Renal cortex interstitium (tissue), 11 donors: Measurements from ENCODE around the gene ALG14. TPM values are rescaled to one million over a fixed set of nuclear protein-coding genes. Genes with fewer than 3 reads are reported as not detected.

Experiments used
- DNase-seq, 11 donors: peaks; one replicate each; pipeline ENCODE4 v3.0.0-alpha.2; 2013; ENCODE audit warnings: low read depth in 9 of 11, low spot score in 4 of 11; ENCODE audit errors: extremely low read depth in 1 of 11
- polyA plus RNA-seq, 3 donors: library from polyadenylated mRNA; unstranded; fragments of 120-200 nt; gene quantifications; one replicate each; pipeline ENCODE4 v1.2.1, GENCODE V29; 2013; ENCODE audit not compliant: insufficient read length in 3 of 3

Gene ALG14
- polyA plus RNA-seq, 3 donors = 13.5 to 14.1 (median 13.7) TPM

DNA sequence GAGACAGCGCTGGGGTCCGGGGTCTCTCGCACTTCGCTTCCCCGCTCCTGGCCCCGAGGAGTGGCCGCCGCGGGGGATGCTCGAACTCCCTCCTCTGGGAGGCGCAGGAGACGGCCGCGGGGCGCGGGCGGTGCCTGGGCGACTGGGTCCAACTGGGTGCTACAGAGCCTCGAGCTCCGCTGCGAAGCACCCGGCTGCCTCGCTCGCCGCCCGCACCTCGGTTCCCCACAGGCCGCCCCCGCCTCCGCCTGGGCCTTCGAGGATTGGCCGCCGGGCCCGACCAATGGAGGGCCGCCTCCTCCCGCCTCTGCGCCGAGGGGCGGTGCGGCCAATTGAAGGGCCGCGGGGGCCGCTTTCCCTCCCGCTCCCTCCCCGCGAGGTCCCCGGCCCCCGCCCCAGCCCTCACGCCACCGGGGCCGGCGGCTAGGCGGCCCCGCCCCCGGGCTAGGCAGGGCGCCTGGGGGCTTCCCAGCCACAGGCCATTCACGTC lies 145.8 kb downstream of the ALG14 start, which contains the start of gene CNN3:
Gene CNN3 (minus strand): TSS at position 196 of the 490 bp plus-strand sequence. CDS start 216 bp downstream, outside the sequence.
- DNase-seq = peak; percentile 67 to 92 (median 89)

DNA sequence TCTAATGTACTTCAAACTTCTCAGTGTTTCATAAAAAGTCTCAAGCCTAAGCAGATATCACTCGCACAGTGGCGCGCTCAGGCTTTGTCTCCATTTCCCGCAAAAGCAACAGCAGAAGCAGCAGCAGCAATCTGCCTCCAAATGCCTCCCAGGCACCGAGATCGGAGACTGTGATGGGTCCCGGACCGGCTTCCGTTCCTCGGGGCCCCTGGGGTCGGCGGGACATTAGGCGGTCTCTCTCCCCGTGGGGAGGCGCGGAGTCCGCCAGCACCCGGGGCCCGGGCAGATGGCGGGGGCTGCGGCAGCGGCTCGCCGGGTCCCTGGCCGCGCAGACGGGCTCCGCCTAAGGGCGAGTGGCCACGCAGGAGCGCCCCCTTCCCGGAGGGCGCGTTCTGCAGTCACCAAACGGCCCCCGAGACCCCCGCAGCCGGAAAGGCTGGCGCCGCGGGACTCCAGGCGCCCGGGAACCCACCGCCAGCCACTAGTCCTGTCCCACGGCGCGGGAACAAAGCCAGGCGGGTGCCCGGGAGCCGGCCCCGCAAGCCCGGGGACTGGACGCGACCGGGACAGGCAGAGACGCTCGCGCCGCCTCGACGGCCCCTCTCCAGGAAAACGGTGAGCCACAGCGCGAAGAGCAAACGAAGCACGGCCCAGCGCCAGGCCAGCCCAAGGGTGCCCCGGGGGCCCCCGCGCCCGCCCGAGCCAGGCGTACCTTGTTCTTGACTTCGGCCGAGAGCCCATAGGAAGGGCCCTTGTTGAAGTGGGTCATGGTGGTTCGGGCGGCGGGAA lies 146.4 kb downstream of the ALG14 start:
- DNase-seq = peak in 6 of 11 donors; percentile 46 to 63 (median 57)

- DNase-seq = peak; percentile 81 to 94 (median 89)
Observed at GRCh38 chr1:94925561-94926125, 147.1 kb downstream of the ALG14 start.

GRCh38 chr1:94925004-94925403 lies 147.7 kb downstream of the ALG14 start:
- no peak for DNase-seq

Other genes with a start within 250 kb of the ALG14 start
- gene CNN3, start 145.8 kb downstream of the ALG14 start, polyA plus RNA-seq = 100 to 1,000 TPM; 318 to 380 (median 351) TPM
- 1 to 10 TPM; 6.4 to 7.1 (median 7.0) TPM for gene TLCD4, start 44.4 kb upstream of the ALG14 start, polyA plus RNA-seq
- 10 to 100 TPM; 44.4 to 50.6 (median 45.1) TPM for gene RWDD3, start 161.3 kb upstream of the ALG14 start, polyA plus RNA-seq